Adrenal gland (tissue), 5 donors: ENCODE measurements around the gene USP49.

Experiments
- CTCF ChIP-seq, 6 experiments: fragments of 450-650 bp in 4 of 6; fragments of 200-600 bp in 2 of 6; sonication (generic) in 1 of 6; IDR thresholded peaks; 1 replicate in 5 of 6; 2 replicates in 1 of 6; pipeline versions ENCODE4 v1.5.1 to v1.8.0; 2016 to 2021; ENCODE audit warnings: antibody characterized with exemption in 6 of 6, mild to moderate bottlenecking in 2 of 6, moderate library complexity in 1 of 6
- POLR2A ChIP-seq, 2 donors: fragments of 450-650 bp; IDR thresholded peaks; one replicate each; pipeline ENCODE4 v1.6.1; 2017; ENCODE audit warnings: antibody characterized with exemption in 2 of 2, mild to moderate bottlenecking in 2 of 2, moderate library complexity in 1 of 2
- donor health status: DM: no; HTN: no; CAD: no.

- TF ChIP-seq CTCF (IDR thresholded peaks at IDR 0.05) (no peak), POLR2A (IDR thresholded peaks at IDR 0.05) (no peak)
Observed at GRCh38 chr6:41741625-41742490, 153.3 kb downstream of the USP49 start.
